Measurements from ENCODE around the gene SLC12A4. TPM values are rescaled to one million over a fixed set of nuclear protein-coding genes. Genes with fewer than 3 reads are reported as not detected.

Gene SLC12A4
- total and polyA plus RNA-seq, 2 of the 13 experiments (the other 11 are each of a cell fraction or from before 2014, with no cell fraction given), result 65.1 to 84.3 TPM

DNA sequence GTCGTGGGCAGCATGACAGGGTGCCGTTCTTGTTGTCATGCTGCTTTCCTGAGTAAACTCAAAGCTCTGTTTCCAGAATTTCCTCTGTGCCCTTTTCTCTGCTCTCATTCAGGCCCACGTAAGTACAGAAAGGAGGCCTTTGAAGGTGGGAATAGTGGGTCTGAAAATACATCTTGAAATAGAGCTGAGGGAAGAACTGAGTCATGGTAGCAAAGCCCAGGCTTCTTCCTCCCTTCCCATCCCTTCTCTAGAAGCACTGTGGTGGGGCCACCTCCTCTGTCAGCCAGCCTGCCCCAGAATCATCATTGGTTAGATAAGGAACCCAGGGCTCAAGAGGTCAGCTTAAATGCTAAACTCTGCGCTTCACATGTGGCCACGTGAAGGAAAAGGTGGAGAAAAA, 46.2 kb downstream of the SLC12A4 start:
- Histone ChIP-seq H3K27me3 (ENCODE audit: control insufficient read depth in 1 of 2, insufficient read depth in 2 of 2, low read length in 2 of 2) (no peaks in the 10 kb centered on the region), H3K27ac (ENCODE audit: extremely low read length, insufficient read depth, low read length) (no peak overlapping the region), H4K20me1 (ENCODE audit: insufficient read depth, low read length) (no peaks in the 10 kb centered on the region), H3K36me3 (replicated peaks in 1 of 2; ENCODE audit: control insufficient read depth in 1 of 2, insufficient read depth in 2 of 2, low read length in 2 of 2) (peaks cover 24% of the 10 kb centered on the region in 2 experiments), H3K4me1 (ENCODE audit: insufficient read depth, low read length) (peaks cover 7% of the 10 kb centered on the region; the same call in 1 of the 2 replicates), H3K4me2 (ENCODE audit: low read depth, low read length) (no peak overlapping the region), H3K79me2 (ENCODE audit: insufficient read depth, low read length) (no peaks in the 10 kb centered on the region), H3K9ac (ENCODE audit: insufficient read depth, low read depth, low read length) (no peak overlapping the region), H2AFZ (ENCODE audit: low read length) (no peak overlapping the region), H3K4me3 (replicated peaks in 1 of 3; ENCODE audit: insufficient read depth in 1 of 3, low read depth in 2 of 3, low read length in 3 of 3) (no peak overlapping the region), H3K9me3 (ENCODE audit: low read length) (no peaks in the 10 kb centered on the region)
- POLR2A ChIA-PET, result no interaction called here
- BruUV-seq (replicated peaks), result no TSS peak
- CTCF ChIA-PET (ENCODE audit: low intra/inter-chr PET ratio, low total read pairs), result no interaction called here
- FAIRE-seq, result no peak
- ATAC-seq, result no peak
- DNase-seq (ENCODE audit: low spot score), result no peak
- in situ Hi-C loops (cut with HindIII; ENCODE audit: extremely low pct_ligation_motif_present, low pct_unique_long_range_greater_than_20kb) (no loop called here), intact Hi-C loops (cut with micrococcal nuclease; ENCODE audit: unreplicated experiment) (no loop called here)
- 95% methylated on average over 5 of the region's 5 CpGs for WGBS (ENCODE audit: low lambda C conversion rate)
- no peak for TF ChIP-seq ZNF589 (CRISPR knock-in tag; conservative IDR thresholded peaks at IDR 0.05)
- TF ChIP-seq, protein P1, sequence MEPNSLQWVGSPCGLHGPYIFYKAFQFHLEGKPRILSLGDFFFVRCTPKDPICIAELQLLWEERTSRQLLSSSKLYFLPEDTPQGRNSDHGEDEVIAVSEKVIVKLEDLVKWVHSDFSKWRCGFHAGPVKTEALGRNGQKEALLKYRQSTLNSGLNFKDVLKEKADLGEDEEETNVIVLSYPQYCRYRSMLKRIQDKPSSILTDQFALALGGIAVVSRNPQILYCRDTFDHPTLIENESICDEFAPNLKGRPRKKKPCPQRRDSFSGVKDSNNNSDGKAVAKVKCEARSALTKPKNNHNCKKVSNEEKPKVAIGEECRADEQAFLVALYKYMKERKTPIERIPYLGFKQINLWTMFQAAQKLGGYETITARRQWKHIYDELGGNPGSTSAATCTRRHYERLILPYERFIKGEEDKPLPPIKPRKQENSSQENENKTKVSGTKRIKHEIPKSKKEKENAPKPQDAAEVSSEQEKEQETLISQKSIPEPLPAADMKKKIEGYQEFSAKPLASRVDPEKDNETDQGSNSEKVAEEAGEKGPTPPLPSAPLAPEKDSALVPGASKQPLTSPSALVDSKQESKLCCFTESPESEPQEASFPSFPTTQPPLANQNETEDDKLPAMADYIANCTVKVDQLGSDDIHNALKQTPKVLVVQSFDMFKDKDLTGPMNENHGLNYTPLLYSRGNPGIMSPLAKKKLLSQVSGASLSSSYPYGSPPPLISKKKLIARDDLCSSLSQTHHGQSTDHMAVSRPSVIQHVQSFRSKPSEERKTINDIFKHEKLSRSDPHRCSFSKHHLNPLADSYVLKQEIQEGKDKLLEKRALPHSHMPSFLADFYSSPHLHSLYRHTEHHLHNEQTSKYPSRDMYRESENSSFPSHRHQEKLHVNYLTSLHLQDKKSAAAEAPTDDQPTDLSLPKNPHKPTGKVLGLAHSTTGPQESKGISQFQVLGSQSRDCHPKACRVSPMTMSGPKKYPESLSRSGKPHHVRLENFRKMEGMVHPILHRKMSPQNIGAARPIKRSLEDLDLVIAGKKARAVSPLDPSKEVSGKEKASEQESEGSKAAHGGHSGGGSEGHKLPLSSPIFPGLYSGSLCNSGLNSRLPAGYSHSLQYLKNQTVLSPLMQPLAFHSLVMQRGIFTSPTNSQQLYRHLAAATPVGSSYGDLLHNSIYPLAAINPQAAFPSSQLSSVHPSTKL (CRISPR knock-in tag; IDR thresholded peaks at IDR 0.05), result no peak
- no peak for TF ChIP-seq BORCS8-MEF2B (CRISPR knock-in tag; IDR thresholded peaks at IDR 0.05)
- no peak for TF ChIP-seq ZNF263 (CRISPR knock-in tag; IDR thresholded peaks at IDR 0.05)
- no peak for TF ChIP-seq ZNF672 (CRISPR knock-in tag; IDR thresholded peaks at IDR 0.05)
- no peak for TF ChIP-seq HDAC6 (IDR thresholded peaks at IDR 0.05; ENCODE audit: low read depth, low read length)
- TF ChIP-seq, protein P2, sequence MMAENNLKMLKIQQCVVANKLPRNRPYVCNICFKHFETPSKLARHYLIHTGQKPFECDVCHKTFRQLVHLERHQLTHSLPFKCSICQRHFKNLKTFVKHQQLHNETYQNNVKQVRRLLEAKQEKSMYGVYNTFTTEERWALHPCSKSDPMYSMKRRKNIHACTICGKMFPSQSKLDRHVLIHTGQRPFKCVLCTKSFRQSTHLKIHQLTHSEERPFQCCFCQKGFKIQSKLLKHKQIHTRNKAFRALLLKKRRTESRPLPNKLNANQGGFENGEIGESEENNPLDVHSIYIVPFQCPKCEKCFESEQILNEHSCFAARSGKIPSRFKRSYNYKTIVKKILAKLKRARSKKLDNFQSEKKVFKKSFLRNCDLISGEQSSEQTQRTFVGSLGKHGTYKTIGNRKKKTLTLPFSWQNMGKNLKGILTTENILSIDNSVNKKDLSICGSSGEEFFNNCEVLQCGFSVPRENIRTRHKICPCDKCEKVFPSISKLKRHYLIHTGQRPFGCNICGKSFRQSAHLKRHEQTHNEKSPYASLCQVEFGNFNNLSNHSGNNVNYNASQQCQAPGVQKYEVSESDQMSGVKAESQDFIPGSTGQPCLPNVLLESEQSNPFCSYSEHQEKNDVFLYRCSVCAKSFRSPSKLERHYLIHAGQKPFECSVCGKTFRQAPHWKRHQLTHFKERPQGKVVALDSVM (CRISPR knock-in tag; IDR thresholded peaks at IDR 0.05), result no peak
- no peak for TF ChIP-seq FOXM1 (CRISPR knock-in tag; IDR thresholded peaks at IDR 0.05)
- TF ChIP-seq HMGA1 (CRISPR knock-in tag; conservative IDR thresholded peaks at IDR 0.05), result no peak
- TF ChIP-seq, protein P3, sequence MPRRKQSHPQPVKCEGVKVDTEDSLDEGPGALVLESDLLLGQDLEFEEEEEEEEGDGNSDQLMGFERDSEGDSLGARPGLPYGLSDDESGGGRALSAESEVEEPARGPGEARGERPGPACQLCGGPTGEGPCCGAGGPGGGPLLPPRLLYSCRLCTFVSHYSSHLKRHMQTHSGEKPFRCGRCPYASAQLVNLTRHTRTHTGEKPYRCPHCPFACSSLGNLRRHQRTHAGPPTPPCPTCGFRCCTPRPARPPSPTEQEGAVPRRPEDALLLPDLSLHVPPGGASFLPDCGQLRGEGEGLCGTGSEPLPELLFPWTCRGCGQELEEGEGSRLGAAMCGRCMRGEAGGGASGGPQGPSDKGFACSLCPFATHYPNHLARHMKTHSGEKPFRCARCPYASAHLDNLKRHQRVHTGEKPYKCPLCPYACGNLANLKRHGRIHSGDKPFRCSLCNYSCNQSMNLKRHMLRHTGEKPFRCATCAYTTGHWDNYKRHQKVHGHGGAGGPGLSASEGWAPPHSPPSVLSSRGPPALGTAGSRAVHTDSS (CRISPR knock-in tag; conservative IDR thresholded peaks at IDR 0.05), result no peak
- TF ChIP-seq, protein P4, sequence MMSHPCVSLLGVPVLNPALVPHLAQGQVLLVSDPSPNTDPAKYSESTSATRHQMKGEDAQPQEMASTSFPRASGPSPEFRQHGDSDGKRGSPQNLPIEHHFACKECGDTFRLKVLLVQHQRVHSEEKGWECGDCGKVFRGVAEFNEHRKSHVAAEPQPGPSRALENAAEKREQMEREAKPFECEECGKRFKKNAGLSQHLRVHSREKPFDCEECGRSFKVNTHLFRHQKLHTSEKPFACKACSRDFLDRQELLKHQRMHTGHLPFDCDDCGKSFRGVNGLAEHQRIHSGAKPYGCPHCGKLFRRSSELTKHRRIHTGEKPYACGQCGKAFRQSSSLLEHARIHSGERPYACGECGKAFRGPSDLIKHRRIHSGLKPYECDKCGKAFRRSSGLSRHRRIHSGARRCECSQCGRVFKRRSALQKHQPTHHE (CRISPR knock-in tag; IDR thresholded peaks at IDR 0.05; ENCODE audit: borderline replicate concordance), result no peak
- no peak for TF ChIP-seq RBAK (CRISPR knock-in tag; IDR thresholded peaks at IDR 0.05)
- TF ChIP-seq XBP1 (CRISPR knock-in tag; IDR thresholded peaks at IDR 0.05), result no peak
- TF ChIP-seq, protein P5, sequence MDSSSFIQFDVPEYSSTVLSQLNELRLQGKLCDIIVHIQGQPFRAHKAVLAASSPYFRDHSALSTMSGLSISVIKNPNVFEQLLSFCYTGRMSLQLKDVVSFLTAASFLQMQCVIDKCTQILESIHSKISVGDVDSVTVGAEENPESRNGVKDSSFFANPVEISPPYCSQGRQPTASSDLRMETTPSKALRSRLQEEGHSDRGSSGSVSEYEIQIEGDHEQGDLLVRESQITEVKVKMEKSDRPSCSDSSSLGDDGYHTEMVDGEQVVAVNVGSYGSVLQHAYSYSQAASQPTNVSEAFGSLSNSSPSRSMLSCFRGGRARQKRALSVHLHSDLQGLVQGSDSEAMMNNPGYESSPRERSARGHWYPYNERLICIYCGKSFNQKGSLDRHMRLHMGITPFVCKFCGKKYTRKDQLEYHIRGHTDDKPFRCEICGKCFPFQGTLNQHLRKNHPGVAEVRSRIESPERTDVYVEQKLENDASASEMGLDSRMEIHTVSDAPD (CRISPR knock-in tag; IDR thresholded peaks at IDR 0.05), result no peak
- TF ChIP-seq, protein P6, sequence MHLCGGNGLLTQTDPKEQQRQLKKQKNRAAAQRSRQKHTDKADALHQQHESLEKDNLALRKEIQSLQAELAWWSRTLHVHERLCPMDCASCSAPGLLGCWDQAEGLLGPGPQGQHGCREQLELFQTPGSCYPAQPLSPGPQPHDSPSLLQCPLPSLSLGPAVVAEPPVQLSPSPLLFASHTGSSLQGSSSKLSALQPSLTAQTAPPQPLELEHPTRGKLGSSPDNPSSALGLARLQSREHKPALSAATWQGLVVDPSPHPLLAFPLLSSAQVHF (CRISPR knock-in tag; IDR thresholded peaks at IDR 0.05), result no peak
